OCI-LY3 (cell line): ENCODE measurements around the gene RALA.

Experiments used
- H2AFZ ChIP-seq: fragments of 200-600, 300-600 bp; shearing (Covaris generic); 2 replicates; pipeline ENCODE4 v1.6.0; 2014; ENCODE audit warnings: antibody characterized with exemption, low read depth, low read length
- H3K27ac ChIP-seq: fragments of 200-600, 300-600 bp; sonication (generic); 2 replicates; pipeline ENCODE4 v1.5.1; 2014; ENCODE audit warnings: mild to moderate bottlenecking, low read length, moderate library complexity, mixed read lengths
- H3K27me3 ChIP-seq: fragments of 200-600, 300-600 bp; sonication (generic); 2 replicates; pipeline ENCODE4 v1.6.1; 2014; ENCODE audit warnings: low read depth, low read length, mixed read lengths
- H3K36me3 ChIP-seq: fragments of 200-600, 300-600 bp; sonication (generic); replicated peaks from 2 replicates; pipeline ENCODE3; 2014; ENCODE audit warnings: low read depth, low read length, mixed read lengths
- H3K4me1 ChIP-seq: fragments of 300-600, 200-600 bp; sonication (generic); 2 replicates; pipeline ENCODE4 v1.6.1; 2014; ENCODE audit warnings: low read length, mixed read lengths
- H3K4me2 ChIP-seq: fragments of 200-600, 300-600 bp; sonication (generic); 2 replicates; pipeline ENCODE4 v1.6.1; 2014; ENCODE audit warnings: low read length, mixed read lengths
- H3K4me3 ChIP-seq: fragments of 300-600, 200-600 bp; sonication (generic); 2 replicates; pipeline ENCODE4 v1.5.1; 2014; ENCODE audit warnings: antibody characterized with exemption, mild to moderate bottlenecking, low read length, moderate library complexity
- H3K79me2 ChIP-seq: fragments of 300-600, 200-600 bp; shearing (Covaris generic); 2 replicates; pipeline ENCODE4 v1.6.1; 2014; ENCODE audit warnings: mild to moderate bottlenecking, low read length, mixed read lengths
- H3K9ac ChIP-seq: fragments of 300-600, 200-600 bp; shearing (Covaris generic); 2 replicates; pipeline ENCODE4 v1.6.0; 2014; ENCODE audit warnings: mild to moderate bottlenecking, low read length, moderate library complexity
- H3K9me3 ChIP-seq: fragments of 200-600, 300-600 bp; shearing (Covaris generic); 2 replicates; pipeline ENCODE4 v1.6.1; 2014; ENCODE audit warnings: low read length, mixed read lengths; ENCODE audit not compliant: insufficient read depth
- H4K20me1 ChIP-seq: fragments of 200-600, 300-600 bp; sonication (generic); 2 replicates; pipeline ENCODE4 v1.6.1; 2016; ENCODE audit warnings: low read length, mixed read lengths; ENCODE audit not compliant: insufficient read depth
- CTCF ChIP-seq: fragments of 200-600, 300-600 bp; sonication (generic); IDR thresholded peaks from 2 replicates; pipeline ENCODE4 v1.5.1; 2014; ENCODE audit warnings: antibody characterized with exemption, low read length, low read depth
- EZH2phosphoT487 ChIP-seq: fragments of 200-600 bp; shearing (Covaris generic); IDR thresholded peaks from 2 replicates; pipeline ENCODE4 v1.6.1; 2018; ENCODE audit warnings: antibody characterized with exemption, mixed run types, low read depth

Gene RALA

GRCh38 chr7:39754326-39755120 is 131.2 kb downstream of the RALA start:
- peaks cover 8% of the 10 kb centered on the region for H3K36me3 ChIP-seq
- H3K4me1 ChIP-seq, result peaks cover 6% of the 10 kb centered on the region
- no peak overlapping the region for H2AFZ ChIP-seq
- H3K27ac ChIP-seq, result no peak overlapping the region
- no peaks in the 10 kb centered on the region for H4K20me1 ChIP-seq
- no peak overlapping the region for H3K4me3 ChIP-seq
- no peak overlapping the region for H3K9ac ChIP-seq
- no peak for TF ChIP-seq CTCF
- no peak for TF ChIP-seq EZH2phosphoT487
- H3K79me2 ChIP-seq, result peaks cover 3% of the 10 kb centered on the region; the same call in 1 of the 2 replicates
- H3K4me2 ChIP-seq, result no peak overlapping the region
- no peaks in the 10 kb centered on the region for H3K9me3 ChIP-seq
- no peaks in the 10 kb centered on the region for H3K27me3 ChIP-seq

DNA sequence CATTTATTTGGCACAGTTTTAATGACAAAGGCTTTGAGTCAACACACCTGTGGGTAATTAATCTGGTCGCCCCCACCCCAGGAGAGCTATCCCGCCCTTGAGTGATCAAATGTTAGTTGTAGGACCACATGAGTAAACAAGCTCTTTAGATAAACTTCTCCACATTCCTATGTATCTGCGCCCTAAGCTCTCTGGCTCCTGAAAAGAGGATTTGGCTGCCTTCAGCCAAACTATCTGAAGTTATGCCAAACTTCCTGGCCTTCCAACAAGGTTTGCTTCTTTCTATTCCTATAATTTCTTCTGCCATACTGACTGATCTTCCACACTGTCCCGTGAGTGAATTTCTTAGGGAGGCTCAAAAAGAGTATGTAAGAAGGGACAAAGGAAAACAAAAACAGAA is 134.2 kb downstream of the RALA start:
- H3K4me3 ChIP-seq, result no peak overlapping the region
- no peak overlapping the region for H3K9ac ChIP-seq
- no peak overlapping the region for H2AFZ ChIP-seq
- H3K27me3 ChIP-seq, result no peaks in the 10 kb centered on the region
- no peaks in the 10 kb centered on the region; the same call in 1 of the 2 replicates for H3K79me2 ChIP-seq
- no peak overlapping the region for H3K27ac ChIP-seq
- TF ChIP-seq CTCF (no peak), EZH2phosphoT487 (no peak)
- H3K4me1 ChIP-seq, result no peaks in the 10 kb centered on the region
- H3K4me2 ChIP-seq, result no peak overlapping the region
- H3K9me3 ChIP-seq, result no peaks in the 10 kb centered on the region
- 0 out of 2 replicates have a peak, but pooled peaks cover 3% of the 10 kb centered on the region for H4K20me1 ChIP-seq
- peaks cover 4% of the 10 kb centered on the region for H3K36me3 ChIP-seq
